Stimulated activated CD8-positive, alpha-beta memory T cell treated with anti-CD3 and anti-CD28 coated beads, Interleukin-12 subunit alpha, Interleukin-12 subunit beta, amount 100 ng/mL, for 24 hours (primary cell): Measurements from ENCODE around the gene CNPPD1.

ENCODE experiments used
- DNase-seq: peaks from one replicate; pipeline ENCODE4 v3.0.0-alpha.2; 2020; ENCODE audit errors: extremely low read depth

Gene CNPPD1

DNA sequence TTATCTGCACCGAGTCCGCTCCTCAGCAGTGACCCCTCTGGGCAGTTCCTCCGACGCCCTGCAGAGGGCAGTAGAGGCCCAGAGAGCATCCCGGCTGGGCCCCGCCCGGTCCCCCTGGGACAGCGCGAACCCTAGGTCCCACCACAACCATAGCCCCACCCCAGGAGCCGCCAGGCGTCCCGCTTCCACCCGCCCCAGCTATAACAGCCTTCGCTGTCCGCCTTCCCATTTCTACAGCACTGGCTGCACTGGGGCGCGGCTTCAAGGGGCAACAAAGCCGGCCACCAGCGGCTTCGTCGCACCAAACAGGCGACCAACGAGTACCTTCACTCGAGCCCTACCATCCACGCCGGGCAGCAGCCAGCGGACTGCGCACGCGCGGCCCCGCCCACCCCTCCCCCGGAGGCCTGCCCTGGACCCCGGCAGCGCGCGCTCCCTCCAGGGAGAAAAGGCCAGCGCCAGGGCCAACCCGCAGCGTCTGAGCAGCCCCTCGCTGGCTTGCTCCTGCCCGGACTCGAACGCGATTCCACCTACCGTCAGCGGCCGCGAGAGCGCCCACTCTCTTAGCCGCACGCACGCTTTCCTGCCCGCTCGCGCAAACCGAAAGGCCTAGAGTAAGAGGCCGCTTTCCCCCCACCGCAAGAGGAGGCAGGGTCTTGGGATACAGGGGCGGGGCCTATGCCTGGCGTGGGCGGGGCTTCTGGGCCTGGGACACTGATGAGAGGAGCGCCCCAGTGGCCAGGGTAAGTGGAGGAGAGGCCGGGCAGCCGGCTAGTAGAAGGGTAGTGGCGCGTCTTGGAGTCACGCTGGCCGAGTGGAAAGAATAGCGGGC lies 16.3 kb downstream of the CNPPD1 start, which contains the start of gene NHEJ1:
Gene NHEJ1, minus strand, starts transcription at position 630 of the 832 bp plus-strand sequence. CDS start 2,453 bp downstream, outside the sequence.
- DNase-seq: peak; percentile 78

GRCh38 chr2:219159771-219160185 lies 16.9 kb downstream of the CNPPD1 start:
- no peak for DNase-seq

- no peak for DNase-seq
These were observed 18.1 kb downstream of the CNPPD1 start for GRCh38 chr2:219158586-219158985.

DNA sequence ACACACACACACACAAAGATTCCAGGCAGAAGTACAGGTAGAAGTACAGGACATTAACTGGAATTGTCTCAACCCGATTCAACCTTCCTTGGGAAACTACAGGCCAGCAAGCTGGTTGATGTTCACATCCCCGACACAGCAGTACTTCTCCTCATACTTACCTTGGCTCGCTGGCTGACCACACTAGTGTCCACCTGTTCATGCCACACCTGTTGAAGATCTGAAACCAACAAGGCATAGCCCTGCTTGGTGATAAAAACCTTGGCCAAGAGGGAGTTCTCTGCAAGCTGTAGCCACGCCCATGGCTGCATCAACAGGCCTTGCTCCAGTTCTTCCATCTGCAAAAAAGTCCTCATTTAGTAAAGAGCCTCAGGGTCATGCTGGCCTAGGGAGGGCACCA lies 18.7 kb downstream of the CNPPD1 start:
- DNase-seq: no peak

- no peak for DNase-seq
These were observed 19.3 kb downstream of the CNPPD1 start for GRCh38 chr2:219157396-219157795.

GRCh38 chr2:219155054-219155644 lies 21.6 kb downstream of the CNPPD1 start:
- no peak for DNase-seq

DNA sequence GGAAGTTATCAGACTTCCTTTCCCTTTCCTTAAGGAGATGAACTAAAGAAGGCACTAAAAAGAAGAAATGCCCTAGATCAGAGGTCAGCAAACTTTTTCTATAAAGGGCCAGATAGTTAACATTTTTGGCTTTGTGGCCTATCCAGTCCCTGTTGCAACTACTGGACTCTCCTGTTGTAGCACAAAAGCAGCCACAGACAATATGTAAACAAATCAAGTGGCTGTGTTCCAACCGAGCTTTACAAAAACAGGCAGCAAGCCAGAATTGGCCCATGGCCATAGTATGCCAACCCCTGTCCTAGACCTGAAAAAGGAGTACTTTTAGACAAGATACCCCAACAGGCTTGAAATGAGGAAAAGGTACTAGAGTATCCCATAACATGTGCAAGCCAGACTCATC lies 27.1 kb downstream of the CNPPD1 start:
- no peak for DNase-seq

DNA sequence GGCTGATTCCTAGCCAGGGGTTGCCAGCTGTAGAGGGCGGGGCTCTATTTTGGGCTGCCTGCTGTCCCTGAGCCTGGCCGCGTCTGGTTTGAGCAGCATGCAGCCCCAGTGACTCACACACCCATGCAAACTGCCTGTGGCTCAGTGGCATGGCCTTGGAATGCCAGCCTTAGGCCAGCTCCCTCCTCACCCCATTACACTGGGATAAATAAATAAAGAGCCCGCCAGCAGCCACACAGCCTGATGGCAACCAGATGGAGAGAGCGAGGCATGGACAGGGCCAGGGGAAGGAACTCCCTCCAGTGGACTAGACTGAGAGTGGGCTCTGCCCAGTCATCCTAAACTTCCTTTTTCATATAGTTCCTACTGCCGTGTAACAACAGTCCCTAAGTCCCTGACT lies 34.4 kb downstream of the CNPPD1 start:
- no peak for DNase-seq

- no peak for DNase-seq
These were observed 36.0 kb downstream of the CNPPD1 start for GRCh38 chr2:219140722-219141121.

GRCh38 chr2:219133976-219134375 lies 42.7 kb downstream of the CNPPD1 start:
- DNase-seq: no peak

DNA sequence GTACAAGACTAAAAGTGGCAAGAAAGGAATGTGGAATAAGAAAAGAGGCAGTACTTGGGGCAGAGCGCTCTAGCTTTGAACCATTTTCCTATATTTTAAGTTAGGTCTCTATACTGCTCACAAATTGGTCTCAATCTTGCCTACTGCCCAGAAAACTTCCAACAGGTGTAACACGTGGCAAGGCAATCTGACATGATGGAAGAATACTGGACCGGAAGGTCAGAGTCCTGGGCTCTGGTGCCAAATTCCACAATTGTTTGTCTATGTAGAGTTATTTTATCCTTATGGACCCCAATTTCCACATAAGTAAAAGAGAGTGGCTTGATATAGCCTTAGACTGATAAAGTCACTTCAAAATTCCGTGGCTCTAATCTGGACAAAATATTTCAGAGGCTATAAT lies 45.0 kb downstream of the CNPPD1 start:
- no peak for DNase-seq

GRCh38 chr2:219131327-219131726 lies 45.4 kb downstream of the CNPPD1 start:
- DNase-seq: no peak

DNA sequence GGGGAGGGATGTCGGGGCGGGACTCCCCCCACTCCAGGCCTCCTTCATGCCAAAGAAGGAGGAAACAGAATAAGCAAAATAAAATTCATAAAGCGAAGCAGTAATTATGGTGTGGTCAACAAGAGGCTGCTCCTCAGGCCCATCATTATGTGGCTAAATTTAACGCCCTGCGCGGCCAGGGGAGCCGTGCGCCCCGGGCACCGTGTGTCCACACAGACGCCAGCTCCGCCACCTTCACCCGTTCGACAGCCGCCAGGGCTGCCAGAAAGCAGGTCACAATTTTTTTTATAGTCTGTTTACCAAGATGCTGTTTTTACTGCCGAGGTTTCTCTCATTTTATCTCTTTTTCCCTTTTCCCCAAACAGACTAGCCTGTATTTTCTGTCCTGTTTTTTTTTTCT lies 47.1 kb downstream of the CNPPD1 start:
- DNase-seq: no peak

DNA sequence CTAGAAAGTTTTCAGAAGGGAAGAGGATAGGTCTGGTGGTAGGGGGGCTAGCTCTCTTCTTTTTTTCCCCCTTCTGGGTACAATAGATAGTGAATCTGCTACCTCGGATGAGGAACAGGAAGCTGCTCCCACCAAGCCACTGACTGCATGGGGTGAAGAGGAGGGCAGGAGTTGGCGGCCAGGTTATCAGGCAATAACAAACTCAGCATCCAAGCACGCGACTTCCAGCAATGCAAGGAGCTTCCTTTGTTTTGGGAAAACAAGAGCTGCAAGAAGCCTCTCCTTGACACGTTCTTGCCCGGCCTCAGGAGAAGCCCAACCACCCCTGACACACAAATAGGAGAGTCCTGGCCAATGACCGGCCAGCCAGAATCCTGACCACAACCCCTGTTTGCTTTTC lies 48.3 kb downstream of the CNPPD1 start:
- no peak for DNase-seq

- DNase-seq: no peak
These were observed 49.6 kb downstream of the CNPPD1 start for GRCh38 chr2:219127037-219127635.

DNA sequence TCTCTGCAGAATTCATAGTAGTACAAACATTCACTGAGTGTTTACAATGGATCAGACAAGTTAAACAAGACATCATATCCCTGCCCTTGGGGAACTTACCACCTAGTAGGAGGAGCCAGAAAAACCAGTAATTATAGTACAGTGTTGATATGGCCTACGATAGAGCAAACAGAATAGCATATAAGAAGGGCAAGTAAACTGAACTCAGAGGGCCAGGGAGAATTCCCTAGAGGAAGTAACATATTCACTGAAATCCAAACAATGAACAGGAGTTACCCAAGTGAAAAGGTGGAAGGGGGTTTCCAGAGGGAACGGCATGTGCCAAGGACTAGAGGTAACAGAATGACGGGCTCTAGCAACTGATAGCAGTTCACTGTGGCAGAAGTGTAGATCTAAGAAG lies 50.2 kb downstream of the CNPPD1 start:
- no peak for DNase-seq

DNA sequence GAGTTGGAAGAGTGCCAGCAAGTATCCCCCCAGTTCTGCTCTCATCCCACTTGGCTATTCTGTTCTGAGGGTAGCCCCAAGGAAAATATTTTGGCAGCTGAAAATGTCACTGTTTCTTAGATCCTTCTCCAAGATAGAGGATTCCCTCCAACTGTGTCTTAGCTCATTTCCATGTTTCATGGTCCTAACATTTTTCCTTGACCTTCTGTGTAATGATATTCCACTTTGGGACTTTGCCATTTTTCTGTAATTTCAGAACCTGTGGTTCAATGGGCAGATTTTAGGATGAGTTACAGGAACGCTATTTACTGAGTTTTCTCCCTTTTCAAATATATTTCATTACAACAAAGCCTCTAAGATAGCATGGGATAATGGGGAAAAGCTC lies 50.8 kb downstream of the CNPPD1 start:
- no peak for DNase-seq

GRCh38 chr2:219125225-219125885 lies 51.4 kb downstream of the CNPPD1 start:
- DNase-seq: no peak

DNA sequence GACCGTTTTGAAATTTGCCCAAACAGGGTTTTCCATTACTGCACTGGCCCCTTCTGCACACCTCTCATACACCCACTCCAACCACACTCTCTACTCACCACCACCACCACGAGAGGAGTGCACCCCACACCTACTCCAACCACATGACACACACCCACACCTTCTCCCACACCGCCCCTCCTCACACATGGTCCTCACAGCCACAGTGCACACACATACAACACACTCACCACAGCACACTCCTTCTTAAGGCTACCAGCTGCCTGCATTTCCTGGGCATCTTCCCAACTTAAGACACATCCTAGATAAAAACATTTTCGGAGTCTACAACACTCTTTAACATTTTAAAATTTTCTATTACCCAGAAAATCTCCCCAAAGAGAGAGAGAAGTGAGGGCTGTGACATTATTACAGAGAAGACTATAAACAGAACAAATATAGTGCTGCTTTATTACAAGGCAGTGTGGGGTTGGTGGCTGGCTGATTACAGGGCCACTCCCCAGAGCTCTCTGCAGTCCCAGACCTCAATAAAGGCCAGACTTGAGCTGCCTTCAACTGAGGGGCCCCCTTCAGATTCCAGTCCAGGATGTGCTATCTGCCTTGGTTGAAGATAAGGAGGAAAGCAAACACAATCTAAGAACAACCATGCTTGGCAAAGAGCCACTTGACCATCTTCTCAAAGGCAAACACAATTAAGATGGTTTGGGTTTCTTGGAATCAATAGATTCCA lies 52.2 kb downstream of the CNPPD1 start:
- no peak for DNase-seq

DNA sequence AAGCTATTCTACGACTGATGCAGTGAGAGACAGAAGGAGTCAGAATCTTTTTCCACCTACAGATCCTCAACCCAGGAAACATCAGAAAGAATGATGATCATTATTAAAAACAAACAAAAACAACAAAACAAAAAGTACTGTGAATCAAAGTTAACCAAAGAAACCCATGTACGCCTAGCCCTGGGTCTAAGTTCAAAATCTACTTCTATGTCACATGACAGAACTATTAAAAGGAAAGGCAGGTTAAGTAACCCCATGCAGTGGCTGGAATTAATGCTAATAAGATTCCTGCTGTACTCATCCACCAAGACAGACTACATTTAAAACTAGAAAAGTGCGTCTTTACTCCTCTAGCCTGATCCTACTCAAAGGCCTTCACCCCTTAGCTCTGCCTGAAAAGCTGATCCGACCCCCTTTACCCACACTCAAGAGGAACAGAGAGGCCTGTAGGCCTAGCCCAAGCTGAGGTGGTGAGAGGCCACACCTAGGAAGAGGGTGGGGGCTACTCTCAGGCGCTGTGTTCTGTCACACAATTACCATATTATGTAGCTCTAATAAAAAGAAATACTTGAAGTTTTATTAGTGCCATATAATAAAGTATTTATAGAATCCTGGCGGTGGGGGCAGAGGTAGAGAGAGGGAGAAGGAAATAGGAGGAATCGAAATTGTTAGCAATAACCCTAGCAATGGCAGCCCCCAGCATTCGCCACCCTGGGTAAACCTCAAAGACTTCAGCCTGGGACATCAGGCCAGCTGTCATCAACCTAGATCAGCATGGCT lies 53.2 kb downstream of the CNPPD1 start:
- no peak for DNase-seq
